Activated CD8-positive, alpha-beta memory T cell treated with anti-CD3 and anti-CD28 coated beads, Interleukin-2, amount 50 U/mL, for 4 hours (primary cell): Measurements from ENCODE around the gene TRIM49D2.
"Not testable (repeated sequence)": the region's sequence is repeated elsewhere in the genome, so short reads cannot be mapped to it uniquely, and the experiment has no call there.

Source experiments
- DNase-seq: peaks from one replicate; pipeline ENCODE4 v3.0.0-alpha.2; 2020

The TRIM49D2 gene, protein sequence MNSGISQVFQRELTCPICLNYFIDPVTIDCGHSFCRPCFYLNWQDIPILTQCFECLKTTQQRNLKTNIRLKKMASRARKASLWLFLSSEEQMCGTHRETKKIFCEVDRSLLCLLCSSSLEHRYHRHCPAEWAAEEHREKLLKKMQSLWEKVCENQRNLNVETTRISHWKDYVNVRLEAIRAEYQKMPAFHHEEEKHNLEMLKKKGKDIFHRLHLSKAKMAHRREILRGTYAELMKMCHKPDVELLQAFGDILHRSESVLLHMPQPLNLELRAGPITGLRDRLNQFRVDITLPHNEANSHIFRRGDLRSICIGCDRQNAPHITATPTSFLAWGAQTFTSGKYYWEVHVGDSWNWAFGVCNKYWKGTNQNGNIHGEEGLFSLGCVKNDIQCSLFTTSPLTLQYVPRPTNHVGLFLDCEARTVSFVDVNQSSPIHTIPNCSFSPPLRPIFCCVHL

GRCh38 chr11:89923764-89924163 lies at the start of gene TRIM49D2:
Gene TRIM49D2, plus strand, starts transcription at chr11:89924064. Its CDS starts 2,698 bp downstream, at chr11:89926762.
- DNase-seq = not testable (repeated sequence)

- not testable (repeated sequence) for DNase-seq
These were observed 46.4 kb upstream of the TRIM49D2 start for GRCh38 chr11:89877511-89877910.

- DNase-seq = not testable (repeated sequence)
These were observed 30.6 kb upstream of the TRIM49D2 start for GRCh38 chr11:89893245-89893644.

- not testable (repeated sequence) for DNase-seq
These were observed 23.1 kb upstream of the TRIM49D2 start for GRCh38 chr11:89900809-89901208.

DNA sequence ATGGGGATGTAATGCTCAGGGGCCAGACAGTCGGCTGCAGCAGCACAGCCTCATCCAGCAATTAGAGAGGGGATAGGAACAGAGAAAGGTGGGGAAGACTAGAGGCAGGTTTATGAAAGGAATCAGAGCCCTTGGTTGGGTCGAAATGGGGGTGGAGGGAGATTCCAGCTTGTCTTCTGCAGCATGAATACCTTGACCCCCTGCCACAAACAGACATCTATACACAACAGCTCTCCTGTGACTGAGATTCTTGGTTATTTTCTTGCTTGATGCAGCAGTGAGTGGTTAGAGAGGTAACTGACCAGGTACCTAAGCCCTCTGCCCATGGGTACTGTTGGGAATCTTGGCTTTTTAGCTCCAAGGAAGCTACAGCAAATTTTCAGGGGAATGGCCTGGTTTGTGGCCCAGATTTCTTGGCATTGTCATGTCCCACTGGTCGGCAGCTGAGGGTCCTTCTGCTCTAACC lies 1.6 kb upstream of the TRIM49D2 start, which contains the start of gene TRIM49D1:
Gene TRIM49D1 (minus strand): TSS at position 51 of the 466 bp plus-strand sequence. CDS start 4,535 bp downstream, outside the sequence.
- no peak for DNase-seq

DNA sequence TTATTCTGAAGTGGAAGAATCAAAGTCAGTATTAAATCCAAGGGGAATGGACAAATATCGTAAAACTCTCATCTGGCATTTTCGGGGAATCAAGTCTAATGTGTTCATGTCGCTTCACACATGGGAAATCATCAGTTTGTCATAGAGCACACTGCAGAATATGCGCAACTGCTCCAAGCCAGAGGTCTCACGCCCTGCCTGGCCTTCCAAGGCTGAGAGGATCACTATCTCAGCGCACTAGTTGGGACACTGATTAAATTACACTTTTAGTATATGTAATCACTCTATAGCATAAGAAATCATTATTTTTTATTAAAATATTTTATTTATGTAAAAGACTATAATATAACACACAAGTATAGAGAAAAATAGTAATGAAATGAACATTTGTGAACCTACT lies 37.0 kb downstream of the TRIM49D2 start:
- DNase-seq = not testable (repeated sequence)

DNA sequence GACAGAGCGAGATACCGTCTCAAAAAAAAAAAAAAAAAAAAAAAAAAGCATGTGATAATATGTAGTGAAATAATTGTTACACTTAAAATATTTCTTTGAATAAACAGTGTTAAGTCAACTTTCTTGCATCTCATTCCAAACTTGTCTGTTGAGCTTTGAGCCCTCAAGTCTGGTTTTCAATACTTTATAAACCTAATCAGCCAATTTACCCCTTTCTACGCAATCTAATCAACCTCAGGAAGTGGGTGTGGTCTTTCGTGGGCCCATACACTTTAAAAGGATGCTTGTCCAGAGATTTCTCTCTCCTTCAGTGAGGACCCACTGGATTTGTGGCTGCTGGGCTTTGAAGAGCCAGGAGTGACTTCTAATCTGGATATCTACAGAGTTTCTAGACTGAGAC lies 41.9 kb downstream of the TRIM49D2 start, which contains the start of gene TRIM64:
Gene TRIM64 (plus strand): TSS at position 301 of the 400 bp plus-strand sequence. CDS start 2,467 bp downstream, outside the sequence.
- DNase-seq = not testable (repeated sequence)
